GM19468 (cell line): ENCODE data around the gene RELN.
"Not testable (repeated sequence)": the region's sequence is repeated elsewhere in the genome, so short reads cannot be mapped to it uniquely, and the experiment has no call there.

ENCODE experiments used
- ATAC-seq: cut with Tn5 transposase; IDR thresholded peaks from one replicate; pipeline ENCODE4 v1.9.1; 2021; ENCODE audit warnings: mild to moderate bottlenecking, moderate library complexity, moderate number of reproducible peaks; ENCODE audit not compliant: unreplicated experiment; ENCODE audit errors: extremely low read depth

Gene RELN

DNA sequence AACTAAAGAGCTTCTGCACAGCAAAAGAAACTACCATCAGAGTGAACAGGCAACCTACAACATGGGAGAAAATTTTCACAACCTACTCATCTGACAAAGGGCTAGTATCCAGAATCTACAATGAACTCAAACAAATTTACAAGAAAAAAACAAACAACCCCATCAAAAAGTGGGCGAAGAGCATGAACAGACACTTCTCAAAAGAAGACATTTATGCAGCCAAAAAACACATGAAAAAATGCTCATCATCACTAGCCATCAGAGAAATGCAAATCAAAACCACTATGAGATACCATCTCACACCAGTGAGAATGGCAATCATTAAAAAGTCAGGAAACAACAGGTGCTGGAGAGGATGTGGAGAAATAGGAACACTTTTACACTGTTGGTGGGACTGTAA, 78.4 kb downstream of the RELN start:
- ATAC-seq, result not testable (repeated sequence)

- ATAC-seq, result no peak
Measured at GRCh38 chr7:103905997-103906396, 83.5 kb downstream of the RELN start.

GRCh38 chr7:103902917-103903316, 86.5 kb downstream of the RELN start:
- ATAC-seq, result no peak

GRCh38 chr7:103896826-103897225, 92.6 kb downstream of the RELN start:
- not testable (repeated sequence) for ATAC-seq

DNA sequence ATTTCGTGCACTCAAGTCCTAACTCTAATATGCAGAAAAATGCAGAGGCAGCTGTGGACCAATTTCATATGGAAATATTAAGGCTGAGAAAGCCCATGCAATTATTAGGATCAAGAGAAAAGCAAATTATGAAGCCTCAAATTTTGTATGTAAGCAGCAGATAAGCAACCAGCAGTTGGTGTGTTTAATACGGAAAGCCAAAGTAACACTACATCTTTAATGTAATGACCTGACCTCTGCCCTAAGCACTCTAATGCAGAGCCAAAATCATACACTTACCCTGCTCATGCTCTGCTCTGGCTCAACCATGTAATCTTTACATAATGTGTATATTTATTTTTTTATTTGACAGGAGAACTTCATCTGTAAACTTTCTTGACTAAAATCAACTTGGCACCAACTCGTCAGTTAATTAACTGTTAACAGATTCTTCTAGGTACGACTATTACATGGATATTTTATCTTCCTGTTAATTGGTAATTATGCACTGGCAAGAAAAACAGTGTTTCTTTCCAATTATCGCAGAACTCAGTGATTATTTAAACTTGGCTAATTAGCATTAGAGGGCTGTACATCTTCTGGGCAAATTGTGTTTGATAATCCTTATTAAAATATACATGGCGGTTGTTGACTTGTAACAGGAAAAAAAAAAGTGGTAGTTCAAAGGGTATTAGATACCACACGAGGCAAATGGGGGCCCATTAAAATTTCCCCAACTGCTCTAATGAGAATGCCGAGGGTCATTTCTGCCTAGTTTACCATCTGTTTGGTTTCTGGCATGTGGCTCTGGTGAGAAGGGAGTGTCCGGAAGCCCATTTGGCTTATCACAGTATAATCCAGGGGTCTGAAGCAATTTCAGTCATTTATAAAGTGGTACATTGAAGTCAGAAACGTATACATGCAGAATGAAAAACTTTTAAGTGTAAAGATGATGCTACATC, 94.5 kb downstream of the RELN start:
- no peak for ATAC-seq

GRCh38 chr7:103893350-103893749, 96.1 kb downstream of the RELN start:
- ATAC-seq, result no peak

DNA sequence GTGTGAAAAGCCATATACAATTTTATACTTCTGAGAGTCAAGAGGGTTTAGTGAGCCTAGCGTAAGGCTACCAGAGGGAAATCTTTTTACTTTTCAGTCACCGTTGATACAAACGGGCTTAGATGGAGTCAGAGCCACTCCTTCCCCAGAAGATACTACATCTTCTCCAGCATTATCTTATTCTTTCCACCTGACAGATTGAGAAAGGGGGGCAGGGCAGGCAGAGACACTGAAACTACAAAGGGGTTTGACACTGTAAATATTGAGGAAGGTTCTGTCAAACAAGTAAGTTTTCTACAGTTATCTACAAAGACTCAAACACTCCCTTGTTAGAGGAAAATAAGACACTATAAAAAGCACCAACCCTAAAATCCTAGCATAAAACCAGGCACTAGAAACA, 100.0 kb downstream of the RELN start:
- ATAC-seq, result no peak

DNA sequence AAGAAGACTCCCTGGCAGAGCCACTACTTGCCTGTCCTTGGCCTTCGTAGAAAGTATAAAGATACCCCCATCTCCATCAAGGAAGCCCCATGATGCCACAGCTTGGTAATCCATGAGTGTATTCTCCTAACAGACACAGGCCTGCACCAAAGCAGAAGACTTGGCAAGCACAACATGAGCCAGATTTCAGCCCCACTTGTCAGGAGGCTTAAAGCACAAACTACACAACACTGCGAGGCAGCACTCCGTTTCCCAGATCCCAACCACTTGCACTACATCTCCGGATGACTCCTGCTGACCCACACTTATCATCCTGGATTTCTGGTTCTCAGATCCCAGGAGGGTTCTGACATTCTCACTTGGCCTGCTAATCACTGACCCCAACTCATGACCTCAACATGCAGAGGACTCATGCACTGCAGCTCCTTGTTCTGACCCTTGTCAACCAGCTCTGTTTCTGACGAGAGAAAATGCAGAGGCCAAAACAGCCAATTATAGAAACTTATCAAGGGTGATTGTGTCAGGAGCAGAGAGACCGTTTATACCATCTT, 100.8 kb downstream of the RELN start:
- ATAC-seq, result no peak

DNA sequence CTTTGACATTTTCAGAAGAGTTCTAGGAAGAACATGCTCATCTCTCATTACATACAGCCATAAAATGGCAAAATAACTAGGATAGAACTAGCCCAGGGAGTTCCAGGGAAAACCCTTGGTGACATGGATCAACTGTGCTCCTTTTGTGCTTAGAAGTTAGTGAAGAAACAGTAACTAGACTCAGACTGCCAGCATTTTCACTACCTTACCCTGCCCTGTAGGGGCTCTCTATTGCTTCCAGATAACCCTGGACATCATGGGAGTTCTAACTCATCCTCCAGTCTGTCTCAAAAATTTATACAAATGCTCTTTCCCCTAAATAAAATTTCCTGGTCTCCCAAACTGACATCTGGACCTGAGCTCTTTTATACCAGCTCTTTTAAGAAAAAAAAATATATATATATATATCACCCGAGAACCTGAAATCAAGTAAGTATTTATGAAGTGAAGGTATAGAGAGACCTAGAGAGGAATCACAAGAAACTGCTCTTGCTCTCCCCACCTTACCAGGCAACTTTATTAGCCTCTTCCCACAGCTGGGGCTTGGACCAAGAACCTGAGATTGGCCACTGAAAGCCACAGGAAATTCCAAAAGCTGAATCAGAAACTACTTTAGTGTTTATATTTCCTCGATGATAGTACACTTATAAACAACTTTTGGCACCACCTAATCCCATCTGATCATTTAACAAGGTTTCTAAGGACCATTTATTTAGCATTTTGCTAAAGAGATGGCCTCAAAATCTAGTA, 101.4 kb downstream of the RELN start:
- ATAC-seq, result no peak

GRCh38 chr7:103887050-103887449, 102.4 kb downstream of the RELN start:
- ATAC-seq, result no peak

DNA sequence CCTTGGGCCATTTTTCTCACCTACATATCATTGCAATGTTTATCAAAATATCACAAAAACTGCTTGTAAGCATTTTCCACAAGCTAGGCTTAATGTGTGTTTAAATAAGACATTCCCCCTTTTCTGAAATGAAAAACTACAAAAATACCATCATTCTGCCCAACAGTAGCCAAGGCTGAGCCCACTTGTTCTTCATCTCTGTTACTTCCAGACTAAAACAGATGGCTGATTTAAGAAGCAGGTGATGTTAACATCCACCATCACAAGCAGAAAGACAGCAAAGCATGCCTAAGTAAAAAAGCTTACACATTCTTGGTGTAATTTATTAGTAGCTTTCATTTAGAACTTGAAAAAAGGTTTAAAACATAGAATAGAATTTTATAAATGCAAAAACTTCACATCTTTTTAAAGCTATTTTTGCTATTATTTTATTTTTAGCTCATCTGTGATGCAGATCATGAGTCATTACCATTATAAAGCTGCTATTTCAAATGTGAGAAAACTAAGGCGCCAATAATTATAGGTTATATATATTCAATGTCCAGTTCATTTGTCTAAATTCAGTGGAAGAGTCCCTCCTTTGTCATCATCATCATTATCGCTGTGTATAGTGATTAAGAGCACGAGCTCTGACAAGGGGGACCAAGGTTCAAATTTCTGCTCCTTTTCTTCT, 109.4 kb downstream of the RELN start:
- ATAC-seq, result no peak

GRCh38 chr7:103879411-103879810, 110.0 kb downstream of the RELN start:
- no peak for ATAC-seq

GRCh38 chr7:103877565-103877964, 111.9 kb downstream of the RELN start:
- ATAC-seq, result no peak

GRCh38 chr7:103875718-103876117, 113.7 kb downstream of the RELN start:
- ATAC-seq, result no peak

- ATAC-seq, result no peak
Measured at GRCh38 chr7:103871473-103871872, 118.0 kb downstream of the RELN start.

DNA sequence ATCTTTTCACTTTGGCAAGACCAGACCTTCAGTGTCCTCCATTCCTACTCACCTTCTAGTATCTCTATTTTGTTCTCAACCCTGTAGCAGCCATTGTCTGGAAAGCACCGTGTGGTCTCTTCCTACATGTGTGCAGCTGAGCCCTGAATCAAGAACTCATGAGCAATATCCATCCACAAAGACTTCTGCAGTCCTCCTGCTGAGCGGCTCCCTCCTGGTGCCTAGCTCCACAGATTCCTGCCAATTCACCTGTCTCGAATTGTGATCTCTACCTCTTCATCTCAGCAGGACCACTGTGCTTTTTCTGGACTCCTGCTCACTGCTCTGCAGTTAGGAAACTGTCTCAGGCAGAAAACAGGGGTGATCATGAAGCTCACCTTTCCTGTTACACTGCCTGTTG, 118.8 kb downstream of the RELN start:
- ATAC-seq, result no peak

DNA sequence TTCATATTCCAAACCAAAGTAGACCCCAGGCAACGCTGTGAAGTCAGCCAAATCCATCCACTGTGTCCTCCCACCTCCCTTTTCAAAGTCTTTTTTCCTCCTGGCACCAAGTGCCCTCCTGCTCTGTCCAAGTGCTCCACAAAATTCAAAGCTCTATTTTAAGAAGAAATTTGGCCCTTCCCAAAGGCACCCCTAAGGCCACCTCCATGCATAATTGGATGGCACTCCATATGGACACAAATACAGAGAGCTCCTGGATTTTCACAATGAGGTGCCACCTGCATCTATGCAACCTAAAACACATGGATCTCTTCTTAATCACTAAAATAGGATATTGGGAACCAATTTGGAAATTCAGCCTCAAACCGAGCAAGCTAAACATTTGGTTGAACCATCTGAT, 121.6 kb downstream of the RELN start:
- no peak for ATAC-seq

DNA sequence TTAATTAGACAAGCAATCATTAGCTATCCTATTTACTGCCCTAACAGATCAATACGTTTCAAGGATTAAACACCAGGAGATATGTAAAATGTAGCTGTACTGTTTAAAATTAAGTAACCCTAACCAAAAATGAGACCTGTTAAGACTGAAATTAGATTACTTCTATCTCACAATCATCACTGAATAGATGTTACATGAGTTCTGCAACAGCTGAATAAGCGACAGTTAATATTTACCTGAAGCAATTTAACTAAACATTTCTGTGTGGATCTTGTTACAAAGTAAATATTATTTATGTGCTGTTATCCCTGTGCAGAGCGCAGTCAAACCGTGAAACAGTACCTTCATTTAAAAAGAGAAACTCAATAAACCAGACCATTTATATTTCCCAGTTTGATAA, 122.5 kb downstream of the RELN start:
- no peak for ATAC-seq

DNA sequence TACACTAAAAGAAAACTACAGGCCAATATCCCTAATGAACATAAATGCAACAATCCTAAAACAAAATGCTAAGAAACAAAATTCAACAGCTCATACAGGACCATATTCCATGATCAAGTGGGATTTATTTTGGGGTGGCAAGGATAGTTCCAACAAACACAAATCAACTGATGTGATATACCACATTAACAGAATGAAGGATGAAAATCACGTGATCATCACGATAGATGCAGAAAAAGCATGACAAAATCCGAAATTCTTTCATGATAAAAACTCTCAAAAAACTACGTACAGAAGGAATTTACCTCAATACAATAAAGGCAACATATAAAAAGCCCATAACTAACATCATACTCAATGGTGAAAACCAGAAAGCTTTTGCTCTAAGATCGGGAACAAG, 124.0 kb downstream of the RELN start:
- no peak for ATAC-seq

DNA sequence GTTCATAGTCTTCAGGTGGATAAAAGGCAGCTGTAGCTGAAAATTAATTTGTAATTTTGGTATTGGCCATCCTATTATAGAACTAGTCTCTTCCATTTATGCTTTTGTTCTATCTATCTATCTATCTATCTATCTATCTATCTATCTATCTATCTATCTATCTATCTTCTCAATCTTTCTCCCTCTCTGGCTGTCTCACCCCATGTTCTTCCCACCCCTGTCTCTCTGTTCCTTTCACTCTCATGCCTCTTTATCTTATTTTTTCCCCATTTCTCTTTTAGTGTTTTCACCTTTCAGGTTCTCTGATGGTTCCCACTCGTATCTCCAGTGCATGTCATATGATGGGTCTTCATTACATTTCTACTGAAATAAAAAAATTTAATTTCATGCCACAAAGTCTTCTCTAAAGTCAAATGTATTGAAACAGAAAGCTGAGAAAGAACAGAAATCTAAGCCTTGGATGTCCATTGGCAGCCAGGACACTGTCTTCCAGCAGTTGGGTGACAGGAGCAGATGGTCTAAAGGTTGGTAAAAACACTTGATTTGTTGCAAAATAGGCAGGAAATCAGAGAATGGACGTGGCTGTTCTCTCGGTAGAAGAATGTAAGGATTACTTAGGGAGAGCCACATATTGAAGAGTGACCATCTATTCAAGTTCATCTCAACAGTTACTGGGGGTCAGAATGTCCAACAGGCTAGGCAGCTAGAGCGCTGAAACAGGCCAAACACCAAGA, 127.0 kb downstream of the RELN start:
- no peak for ATAC-seq
